Rectal smooth muscle tissue (tissue), 1 donor: ENCODE results near the gene LIPE.

Experiments
- H3K27ac ChIP-seq: one replicate; pipeline ENCODE4 v1.7.0; 2013; ENCODE audit warnings: low read depth, low read length, inconsistent platforms
- H3K27me3 ChIP-seq: one replicate; pipeline ENCODE4 v1.7.0; 2013; ENCODE audit warnings: low read length; ENCODE audit not compliant: control insufficient read depth, insufficient read depth
- H3K36me3 ChIP-seq: one replicate; pipeline ENCODE4 v1.7.0; 2013; ENCODE audit warnings: low read length; ENCODE audit not compliant: control insufficient read depth, insufficient read depth
- H3K4me1 ChIP-seq: one replicate; pipeline ENCODE4 v1.7.0; 2013; ENCODE audit warnings: low read length; ENCODE audit not compliant: control insufficient read depth, insufficient read depth
- H3K4me3 ChIP-seq: one replicate; pipeline ENCODE4 v1.7.0; 2013; ENCODE audit warnings: low read length
- H3K9ac ChIP-seq: one replicate; pipeline ENCODE4 v1.7.0; 2013; ENCODE audit warnings: low read length

Gene LIPE

GRCh38 chr19:42352301-42353259 lies 74.6 kb downstream of the LIPE start:
- peaks cover 21% of the 10 kb centered on the region for H3K36me3 ChIP-seq
- H3K27ac ChIP-seq = no peak overlapping the region
- H3K9ac ChIP-seq = no peak overlapping the region
- H3K4me1 ChIP-seq = no peaks in the 10 kb centered on the region
- H3K27me3 ChIP-seq = no peaks in the 10 kb centered on the region
- H3K4me3 ChIP-seq = no peak overlapping the region
